ENCODE results near the gene OR51A7. TPM values are rescaled to one million over a fixed set of nuclear protein-coding genes. Genes with fewer than 3 reads are reported as not detected.
"Not testable (repeated sequence)": the region's sequence is repeated elsewhere in the genome, so short reads cannot be mapped to it uniquely, and the experiment has no call there.

OR51A7 gene, protein sequence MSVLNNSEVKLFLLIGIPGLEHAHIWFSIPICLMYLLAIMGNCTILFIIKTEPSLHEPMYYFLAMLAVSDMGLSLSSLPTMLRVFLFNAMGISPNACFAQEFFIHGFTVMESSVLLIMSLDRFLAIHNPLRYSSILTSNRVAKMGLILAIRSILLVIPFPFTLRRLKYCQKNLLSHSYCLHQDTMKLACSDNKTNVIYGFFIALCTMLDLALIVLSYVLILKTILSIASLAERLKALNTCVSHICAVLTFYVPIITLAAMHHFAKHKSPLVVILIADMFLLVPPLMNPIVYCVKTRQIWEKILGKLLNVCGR
- not detected for total RNA-seq
- long read RNA-seq: 0 reads

DNA sequence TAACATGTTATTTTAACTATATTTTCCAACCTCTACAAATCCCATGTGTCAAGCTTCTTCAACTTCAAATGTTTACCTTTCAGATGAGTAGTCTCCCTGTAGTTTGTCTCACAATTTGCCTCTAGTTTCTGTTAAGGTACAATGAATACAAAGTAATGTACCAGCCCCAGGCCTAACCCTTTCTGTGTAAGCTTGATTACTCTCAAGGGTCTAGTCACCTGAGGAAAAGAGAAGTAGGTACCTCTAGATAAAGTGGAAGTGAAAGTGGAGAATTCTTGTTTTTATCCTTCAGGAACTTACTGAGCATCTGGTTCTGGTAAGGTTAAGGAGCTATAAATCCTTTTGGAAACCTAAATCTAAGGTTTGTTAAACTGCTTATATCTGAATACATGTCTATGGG lies at the start of gene OR51A7:
Gene OR51A7, plus strand, starts transcription at position 300 of the 400 bp plus-strand sequence. CDS start 3,587 bp downstream, outside the sequence.
- no peak for DNase-seq (ENCODE audit: missing footprints)
- ATAC-seq: no peak
- intact Hi-C loops (cut with DNase I): no loop called here

DNA sequence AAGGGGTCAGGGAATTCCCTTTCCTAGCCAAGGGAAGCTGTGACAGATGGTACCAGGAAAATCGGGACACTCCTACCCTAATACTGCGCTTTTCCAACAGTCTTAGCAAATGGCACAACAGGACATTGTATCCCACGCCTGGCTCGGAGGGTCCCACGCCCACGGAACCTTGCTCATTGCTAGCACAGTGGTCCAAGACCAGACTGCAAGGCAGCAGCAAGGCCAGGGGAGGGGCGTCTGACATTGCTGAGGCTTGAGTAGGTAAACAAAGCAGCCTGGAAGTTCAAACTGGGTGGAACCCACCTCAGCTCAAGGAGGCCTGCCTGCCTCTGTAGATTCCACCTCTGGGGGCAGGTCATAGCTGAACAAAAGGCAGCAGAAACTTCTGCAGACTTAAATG lies 49.3 kb upstream of the OR51A7 start:
- intact Hi-C loops (cut with DNase I); DNase-seq (ENCODE audit: missing footprints); ATAC-seq: not testable (repeated sequence)

DNA sequence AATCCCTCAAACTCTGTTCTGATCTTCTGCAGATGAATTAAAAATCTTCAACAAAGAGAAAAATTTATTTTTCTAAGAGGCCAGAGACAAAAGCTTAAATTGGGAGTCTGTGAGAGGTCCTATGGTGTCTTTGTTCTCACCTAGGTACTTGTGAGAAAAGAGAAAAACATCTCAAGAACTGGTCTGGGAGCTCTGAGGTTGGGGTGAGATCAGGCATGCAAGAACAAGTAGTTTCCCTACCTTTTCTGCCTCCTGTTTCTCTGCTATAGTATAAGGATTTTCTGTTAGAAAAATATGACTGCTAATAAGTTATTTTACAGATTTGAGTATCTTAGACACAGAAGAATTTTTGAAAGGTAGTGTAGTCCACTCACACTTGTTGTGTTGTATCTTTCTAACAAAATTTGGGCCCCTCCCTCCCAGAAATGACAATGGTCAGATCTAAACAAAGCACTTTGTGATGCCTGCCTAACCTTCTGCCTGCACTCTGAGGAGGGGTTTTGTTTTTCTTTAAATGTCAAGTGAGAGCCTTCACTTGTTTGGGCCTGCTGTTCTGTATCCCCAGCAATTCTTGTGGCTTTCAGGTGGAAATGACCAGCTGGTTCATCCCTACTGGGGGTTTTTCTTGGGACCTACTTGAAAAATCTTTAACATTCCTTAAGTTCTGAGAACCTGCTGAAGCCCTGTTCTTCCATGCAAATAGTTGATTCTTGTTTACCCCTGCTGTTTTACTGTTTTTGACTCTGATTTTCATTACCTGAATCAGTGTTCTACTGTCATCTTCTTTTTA lies 40.9 kb upstream of the OR51A7 start:
- ATAC-seq (no peak), DNase-seq (ENCODE audit: missing footprints) (no peak)
- intact Hi-C loops (cut with DNase I): no loop called here

GRCh38 chr11:4863876-4864275 lies 39.7 kb upstream of the OR51A7 start:
- ATAC-seq (peak; percentile 42), DNase-seq (ENCODE audit: missing footprints) (no peak)
- intact Hi-C loops (cut with DNase I): no loop called here

DNA sequence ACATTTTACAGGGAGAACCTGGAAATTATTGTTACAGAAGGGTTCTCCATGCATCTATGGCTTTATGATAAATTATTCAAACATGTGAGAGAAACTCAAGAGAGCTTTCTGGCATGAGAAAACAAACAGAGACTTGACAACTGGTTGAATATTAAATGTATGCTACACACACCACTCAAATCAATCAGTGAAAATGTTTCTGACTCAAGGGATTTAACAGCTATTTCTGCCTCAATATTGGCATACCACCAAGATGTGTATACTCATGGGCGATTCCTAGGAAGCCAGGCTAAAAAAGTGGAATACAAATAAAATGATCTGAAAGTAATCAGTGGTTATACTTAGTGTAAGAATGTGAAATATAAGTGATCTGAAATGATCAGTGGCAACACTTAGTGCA lies 37.7 kb upstream of the OR51A7 start:
- intact Hi-C loops (cut with DNase I): no loop called here
- ATAC-seq (no peak), DNase-seq (ENCODE audit: missing footprints) (no peak)

DNA sequence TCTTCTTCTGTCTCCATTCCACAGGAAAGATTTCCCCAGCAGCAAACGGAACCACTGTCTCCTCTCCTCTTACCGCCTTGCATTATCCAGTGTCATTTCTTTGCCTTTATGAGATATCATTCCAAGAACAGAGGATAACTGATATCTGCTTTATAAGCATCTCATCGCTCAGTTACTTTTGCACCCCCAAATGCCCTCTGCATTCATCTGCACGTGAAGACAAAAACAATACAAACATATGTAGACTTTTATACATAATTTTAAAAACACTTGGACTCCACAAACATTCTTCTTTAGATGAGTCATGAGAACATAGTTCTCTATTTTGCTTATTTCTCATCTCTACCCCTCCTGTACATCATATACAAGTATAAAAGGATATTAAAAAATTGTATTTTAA lies 22.4 kb upstream of the OR51A7 start:
- intact Hi-C loops (cut with DNase I): no loop called here
- DNase-seq (ENCODE audit: missing footprints) (no peak), ATAC-seq (no peak)

DNA sequence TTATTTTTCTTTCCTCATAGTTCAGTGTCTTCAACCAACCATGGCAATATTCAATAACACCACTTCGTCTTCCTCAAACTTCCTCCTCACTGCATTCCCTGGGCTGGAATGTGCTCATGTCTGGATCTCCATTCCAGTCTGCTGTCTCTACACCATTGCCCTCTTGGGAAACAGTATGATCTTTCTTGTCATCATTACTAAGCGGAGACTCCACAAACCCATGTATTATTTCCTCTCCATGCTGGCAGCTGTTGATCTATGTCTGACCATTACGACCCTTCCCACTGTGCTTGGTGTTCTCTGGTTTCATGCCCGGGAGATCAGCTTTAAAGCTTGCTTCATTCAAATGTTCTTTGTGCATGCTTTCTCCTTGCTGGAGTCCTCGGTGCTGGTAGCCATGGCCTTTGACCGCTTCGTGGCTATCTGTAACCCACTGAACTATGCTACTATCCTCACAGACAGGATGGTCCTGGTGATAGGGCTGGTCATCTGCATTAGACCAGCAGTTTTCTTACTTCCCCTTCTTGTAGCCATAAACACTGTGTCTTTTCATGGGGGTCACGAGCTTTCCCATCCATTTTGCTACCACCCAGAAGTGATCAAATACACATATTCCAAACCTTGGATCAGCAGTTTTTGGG lies 21.6 kb upstream of the OR51A7 start, which contains the start of gene OR51T1:
Gene OR51T1, plus strand, starts transcription at position 41 of the 641 bp plus-strand sequence. Its CDS starts 0 bp downstream, at position 41.
- DNase-seq (ENCODE audit: missing footprints) (no peak), ATAC-seq (no peak)
- intact Hi-C loops (cut with DNase I): no loop called here

GRCh38 chr11:4882543-4882942 lies 21.0 kb upstream of the OR51A7 start:
- intact Hi-C loops (cut with DNase I): no loop called here
- DNase-seq (ENCODE audit: missing footprints) (no peak), ATAC-seq (no peak)

DNA sequence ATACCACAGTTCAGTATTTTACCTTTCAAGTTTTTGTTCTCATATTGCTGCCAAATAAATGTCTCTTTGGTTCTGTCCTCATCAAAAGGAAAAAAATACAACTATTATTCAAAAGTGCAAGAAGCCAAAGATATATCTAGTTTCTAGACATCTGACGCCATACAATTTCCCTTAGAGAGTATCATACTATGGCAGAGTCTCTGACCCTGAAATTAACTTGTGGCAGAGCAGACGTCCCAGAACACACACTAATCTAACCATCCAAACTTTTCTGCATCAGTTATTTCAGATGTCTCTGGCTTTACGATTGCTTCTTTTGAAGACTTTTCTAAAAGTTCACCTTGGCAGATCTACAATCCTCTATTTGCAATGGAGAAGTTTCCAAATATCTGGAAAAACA lies 19.2 kb upstream of the OR51A7 start:
- ATAC-seq: no peak
- DNase-seq (ENCODE audit: missing footprints): no peak
- intact Hi-C loops (cut with DNase I): no loop called here

GRCh38 chr11:4886186-4886585 lies 17.4 kb upstream of the OR51A7 start:
- no peak for ATAC-seq
- intact Hi-C loops (cut with DNase I): no loop called here
- no peak for DNase-seq (ENCODE audit: missing footprints)

- no peak for DNase-seq (ENCODE audit: missing footprints)
- ATAC-seq: no peak
- intact Hi-C loops (cut with DNase I): no loop called here
These were observed 16.0 kb upstream of the OR51A7 start for GRCh38 chr11:4887591-4887990.

- ATAC-seq: no peak
- intact Hi-C loops (cut with DNase I): no loop called here
- no peak for DNase-seq (ENCODE audit: missing footprints)
These were observed 13.3 kb upstream of the OR51A7 start for GRCh38 chr11:4890279-4890678.

- intact Hi-C loops (cut with DNase I): no loop called here
- ATAC-seq: no peak
- no peak for DNase-seq (ENCODE audit: missing footprints)
These were observed 11.5 kb upstream of the OR51A7 start for GRCh38 chr11:4891996-4892640.

GRCh38 chr11:4916581-4916980 lies 13.0 kb downstream of the OR51A7 start:
- intact Hi-C loops (cut with DNase I): no loop called here
- no peak for ATAC-seq
- no peak for DNase-seq (ENCODE audit: missing footprints)

GRCh38 chr11:4919250-4919649 lies 15.7 kb downstream of the OR51A7 start, which contains the start of gene OR51G2:
Gene OR51G2, minus strand, starts transcription at chr11:4919350. Its CDS starts 3,687 bp downstream, at chr11:4915663.
- intact Hi-C loops (cut with DNase I): no loop called here
- DNase-seq (ENCODE audit: missing footprints) (no peak), ATAC-seq (no peak)

- ATAC-seq: no peak
- intact Hi-C loops (cut with DNase I): no loop called here
These were observed 18.2 kb downstream of the OR51A7 start for GRCh38 chr11:4921796-4922195.

DNA sequence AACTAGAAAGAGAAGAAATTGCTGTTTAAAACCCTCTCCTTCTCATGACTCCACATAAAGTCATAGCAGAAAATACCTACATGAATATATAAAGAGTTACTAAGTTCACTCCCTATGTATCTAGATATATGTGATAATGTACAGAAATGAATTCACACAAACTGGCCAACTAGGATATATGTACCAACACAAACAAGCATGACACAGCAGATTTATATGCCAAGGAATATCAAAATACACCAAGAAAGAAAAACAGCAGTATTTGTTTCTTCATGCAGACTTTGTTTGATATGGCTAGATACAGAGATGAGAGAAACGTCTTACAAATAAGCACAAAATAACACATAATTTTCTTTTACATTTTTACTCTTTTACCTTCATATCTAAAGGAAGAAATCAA lies 18.7 kb downstream of the OR51A7 start:
- DNase-seq (ENCODE audit: missing footprints) (no peak), ATAC-seq (no peak)
- intact Hi-C loops (cut with DNase I): no loop called here

More at GRCh38 chr11:4921796-4922195, 18.2 kb downstream of the OR51A7 start:
- DNase-seq (ENCODE audit: missing footprints): no peak

GRCh38 chr11:4924239-4924638 lies 20.7 kb downstream of the OR51A7 start, which contains the start of gene OR51G1:
Gene OR51G1, minus strand, starts transcription at chr11:4924339. Its CDS starts 0 bp downstream, at chr11:4924339.
- intact Hi-C loops (cut with DNase I): no loop called here
- no peak for ATAC-seq

GRCh38 chr11:4926608-4927007 lies 23.0 kb downstream of the OR51A7 start:
- ATAC-seq: no peak
- intact Hi-C loops (cut with DNase I): no loop called here
- no peak for DNase-seq (ENCODE audit: missing footprints)

More at GRCh38 chr11:4924239-4924638, 20.7 kb downstream of the OR51A7 start, which contains the start of gene OR51G1:
- DNase-seq (ENCODE audit: missing footprints): no peak
